Memory B cell (primary cell): Measurements from ENCODE around the gene SLC38A3.

Experiments used
- ATAC-seq: fragments of 150-1000 bp; cut with Tn5 transposase; 2 replicates; pipeline ENCODE4 v1.10.0; 2021; ENCODE audit warnings: low read depth, mild to moderate bottlenecking, moderate library complexity
- DNase-seq, 2 donors: peaks; one replicate each; pipeline ENCODE4 v3.0.0; 2022; ENCODE audit warnings: low spot score in 2 of 2
- H3K27ac Mint-ChIP-seq: one replicate; pipeline ENCODE4 v1.8.0; 2022; ENCODE audit warnings: mild to moderate bottlenecking, moderate library complexity, mixed read lengths
- H3K27me3 Mint-ChIP-seq: one replicate; pipeline ENCODE4 v1.8.0; 2022; ENCODE audit warnings: mixed read lengths
- H3K36me3 Mint-ChIP-seq: one replicate; pipeline ENCODE4 v1.8.0; 2022; ENCODE audit warnings: mild to moderate bottlenecking, mixed read lengths
- H3K4me1 Mint-ChIP-seq: one replicate; pipeline ENCODE4 v1.8.0; 2022; ENCODE audit warnings: mixed read lengths
- H3K4me3 Mint-ChIP-seq: one replicate; pipeline ENCODE4 v1.8.0; 2022; ENCODE audit warnings: mild to moderate bottlenecking, moderate library complexity, mixed read lengths
- H3K9me3 Mint-ChIP-seq: one replicate; pipeline ENCODE4 v1.8.0; 2022; ENCODE audit warnings: mixed read lengths

SLC38A3 gene

DNA sequence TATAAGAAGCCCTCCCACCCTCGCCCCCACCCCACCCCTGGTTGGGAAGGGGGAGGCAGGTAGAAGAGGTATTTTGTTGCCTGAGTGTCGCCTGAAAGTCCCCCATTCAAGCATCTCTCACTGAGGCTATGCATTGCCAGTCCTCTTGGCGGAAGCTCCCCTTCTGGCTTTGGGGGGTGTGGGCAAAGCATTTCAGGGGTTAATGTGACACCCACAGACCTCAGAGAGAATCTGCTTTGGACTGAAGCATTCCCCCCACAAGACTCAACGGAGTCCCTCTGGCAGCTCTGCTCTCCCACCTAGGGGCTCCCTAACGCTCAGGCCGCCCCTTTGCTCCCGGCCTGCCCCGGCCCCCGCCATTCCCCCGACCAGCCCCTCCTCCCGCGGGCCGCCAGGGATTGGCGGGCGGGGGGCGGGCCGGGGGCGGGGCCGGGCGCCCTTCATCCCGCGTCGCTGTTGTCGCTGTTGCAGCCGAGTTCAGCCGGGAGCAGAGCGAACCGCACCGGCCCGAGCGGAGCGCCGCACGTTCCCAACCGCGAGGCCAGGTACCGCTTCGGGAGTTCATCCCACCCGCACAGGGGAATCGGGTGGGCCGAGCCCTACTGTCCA lies at the start of gene SLC38A3:
Gene SLC38A3, plus strand, starts transcription at position 468 of the 609 bp plus-strand sequence. CDS start 8,929 bp downstream, outside the sequence.
- ATAC-seq (peak; percentile 7), DNase-seq (no peak)
- Mint-ChIP-seq H3K27me3 (peaks cover 40% of the 10 kb centered on the region), H3K27ac (no peak within 1 kb of the TSS), H3K4me3 (peak within 1 kb of the TSS; percentile 41), H3K36me3 (no peaks in the 10 kb centered on the region), H3K4me1 (no peaks in the 10 kb centered on the region), H3K9me3 (no peaks in the 10 kb centered on the region)

DNA sequence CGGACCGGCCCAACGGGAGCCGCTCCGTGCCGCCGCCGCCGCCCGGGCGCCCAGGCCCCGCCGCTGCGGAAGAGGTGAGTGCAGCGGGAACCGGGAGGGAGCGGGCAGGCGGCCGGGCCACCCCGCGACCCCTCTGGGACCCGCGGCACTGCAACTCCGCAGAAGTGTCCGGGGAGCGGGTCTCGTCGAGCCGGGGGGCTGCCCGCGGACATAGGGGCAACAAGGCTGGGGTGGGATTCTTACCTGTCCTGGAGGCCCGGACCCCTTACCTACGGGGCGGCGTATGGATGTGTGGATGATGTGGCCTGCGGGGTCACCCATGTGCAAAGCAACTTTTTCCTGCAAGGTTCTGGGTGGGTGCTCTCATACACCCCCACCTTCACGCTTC lies 49.6 kb upstream of the SLC38A3 start:
- Mint-ChIP-seq H3K9me3 (no peaks in the 10 kb centered on the region), H3K27me3 (peaks cover 24% of the 10 kb centered on the region), H3K4me3 (peak overlapping the region; percentile 76), H3K27ac (no peak overlapping the region), H3K4me1 (peaks cover 16% of the 10 kb centered on the region), H3K36me3 (no peaks in the 10 kb centered on the region)
- ATAC-seq, result no peak
- DNase-seq, result peak in 1 of 2 donors; percentile 32

DNA sequence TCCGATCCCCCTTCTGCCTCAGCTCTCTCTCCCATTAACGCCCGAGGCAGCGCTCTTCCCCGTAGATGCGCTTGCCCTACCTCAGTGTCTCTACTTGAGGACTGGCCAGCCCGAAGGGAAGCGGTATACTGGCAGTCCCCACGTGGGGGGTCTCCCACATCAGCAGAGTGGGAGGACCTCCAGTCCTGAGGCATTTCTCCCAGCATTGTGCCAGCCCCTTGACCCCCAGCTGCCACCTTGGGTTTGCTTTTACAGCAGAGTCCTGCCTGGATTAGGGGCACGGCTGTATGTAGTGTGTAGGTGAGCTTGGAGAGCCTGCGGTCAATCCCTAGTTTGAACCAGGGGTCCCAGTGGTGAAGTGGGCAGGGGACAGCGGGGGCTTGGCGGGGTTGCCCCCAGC lies 49.2 kb upstream of the SLC38A3 start:
- Mint-ChIP-seq H3K9me3 (no peaks in the 10 kb centered on the region), H3K27ac (no peak overlapping the region), H3K4me1 (peaks cover 16% of the 10 kb centered on the region), H3K4me3 (peak overlapping the region; percentile 76), H3K27me3 (peaks cover 22% of the 10 kb centered on the region), H3K36me3 (no peaks in the 10 kb centered on the region)
- ATAC-seq, result no peak
- no peak for DNase-seq

- Mint-ChIP-seq H3K4me1 (peaks cover 16% of the 10 kb centered on the region), H3K9me3 (no peaks in the 10 kb centered on the region), H3K27ac (no peak overlapping the region), H3K27me3 (peaks cover 22% of the 10 kb centered on the region), H3K4me3 (no peak overlapping the region), H3K36me3 (no peaks in the 10 kb centered on the region)
- ATAC-seq, result no peak
- DNase-seq, result no peak
Observed at GRCh38 chr3:50156549-50157493, 48.2 kb upstream of the SLC38A3 start.

DNA sequence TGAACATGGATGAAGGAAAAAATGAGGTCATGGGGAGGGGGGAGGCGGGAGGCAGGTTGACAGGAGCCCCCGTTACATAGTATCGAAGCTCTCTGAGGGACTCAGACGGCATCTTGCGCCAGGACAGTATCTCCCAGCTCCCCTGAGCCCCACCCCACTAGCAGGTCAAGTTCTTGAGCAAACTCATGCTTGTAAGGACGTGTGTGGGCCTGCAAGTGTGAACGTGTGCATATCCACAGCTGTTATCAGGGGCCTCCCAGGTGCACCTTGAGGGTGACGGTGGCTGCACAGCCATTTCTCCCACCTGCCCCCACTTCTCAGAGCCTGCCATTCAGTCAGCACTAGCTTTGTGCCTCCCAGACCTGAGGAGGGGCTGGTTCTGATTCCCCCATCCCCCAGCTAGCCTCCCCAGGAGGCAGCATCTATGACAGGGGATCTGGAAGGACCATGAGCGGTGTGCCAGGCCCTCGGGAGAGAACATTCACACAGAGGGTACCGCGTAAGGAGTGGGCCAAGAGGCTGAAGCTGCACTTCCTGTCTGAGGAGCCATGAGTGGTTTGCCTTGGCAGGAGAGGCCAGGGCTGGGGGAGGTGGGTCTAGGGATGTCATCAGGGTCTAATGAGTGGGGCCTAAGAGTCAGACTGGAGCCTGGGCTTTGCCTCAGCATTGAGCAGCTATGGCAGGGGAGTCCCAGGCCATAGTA lies 47.1 kb upstream of the SLC38A3 start:
- Mint-ChIP-seq H3K27me3 (peaks cover 24% of the 10 kb centered on the region), H3K27ac (no peak overlapping the region), H3K36me3 (no peaks in the 10 kb centered on the region), H3K9me3 (no peaks in the 10 kb centered on the region), H3K4me3 (no peak overlapping the region), H3K4me1 (peaks cover 16% of the 10 kb centered on the region)
- DNase-seq (no peak), ATAC-seq (no peak)

- Mint-ChIP-seq H3K4me3 (no peak overlapping the region), H3K4me1 (peaks cover 11% of the 10 kb centered on the region), H3K36me3 (no peaks in the 10 kb centered on the region), H3K27me3 (peaks cover 18% of the 10 kb centered on the region), H3K9me3 (no peaks in the 10 kb centered on the region), H3K27ac (no peak overlapping the region)
- no peak for ATAC-seq
- DNase-seq, result no peak
Observed at GRCh38 chr3:50158530-50159146, 46.4 kb upstream of the SLC38A3 start.

GRCh38 chr3:50160561-50160983 lies 44.5 kb upstream of the SLC38A3 start:
- Mint-ChIP-seq H3K9me3 (no peaks in the 10 kb centered on the region), H3K27ac (no peak overlapping the region), H3K36me3 (no peaks in the 10 kb centered on the region), H3K4me3 (no peak overlapping the region), H3K27me3 (peaks cover 15% of the 10 kb centered on the region), H3K4me1 (peaks cover 3% of the 10 kb centered on the region)
- ATAC-seq (no peak), DNase-seq (no peak)

DNA sequence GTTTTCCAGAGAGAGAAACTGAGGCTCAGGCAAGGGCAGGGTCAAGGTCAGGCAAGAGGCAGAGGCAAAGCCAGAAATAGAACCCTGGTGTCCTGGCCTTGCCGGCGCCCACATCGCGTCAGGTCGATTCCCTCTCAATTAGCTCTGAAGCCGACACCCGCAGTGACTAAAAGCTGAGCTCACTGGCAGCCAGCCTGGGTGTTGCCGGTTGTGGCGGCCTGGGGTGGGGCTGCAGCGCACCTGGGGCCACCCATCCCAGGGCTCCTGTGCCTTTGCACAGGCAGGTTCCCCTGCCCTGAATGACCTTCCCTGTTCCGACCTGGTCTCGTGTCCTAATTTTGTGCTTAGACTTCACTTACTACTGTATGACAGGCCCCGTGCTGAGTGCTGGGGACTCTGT lies 43.8 kb upstream of the SLC38A3 start:
- DNase-seq, result no peak
- no peaks in the 10 kb centered on the region for H3K4me1 Mint-ChIP-seq
- H3K4me3 Mint-ChIP-seq, result no peak overlapping the region
- peaks cover 11% of the 10 kb centered on the region for H3K27me3 Mint-ChIP-seq
- H3K9me3 Mint-ChIP-seq, result no peaks in the 10 kb centered on the region
- H3K36me3 Mint-ChIP-seq, result no peaks in the 10 kb centered on the region
- no peak overlapping the region for H3K27ac Mint-ChIP-seq
- ATAC-seq, result no peak

GRCh38 chr3:50162034-50162883 lies 42.8 kb upstream of the SLC38A3 start:
- no peak for ATAC-seq
- no peaks in the 10 kb centered on the region for H3K36me3 Mint-ChIP-seq
- no peaks in the 10 kb centered on the region for H3K4me1 Mint-ChIP-seq
- H3K4me3 Mint-ChIP-seq, result no peak overlapping the region
- H3K27ac Mint-ChIP-seq, result no peak overlapping the region
- H3K9me3 Mint-ChIP-seq, result no peaks in the 10 kb centered on the region
- DNase-seq, result no peak
- peaks cover 11% of the 10 kb centered on the region for H3K27me3 Mint-ChIP-seq

DNA sequence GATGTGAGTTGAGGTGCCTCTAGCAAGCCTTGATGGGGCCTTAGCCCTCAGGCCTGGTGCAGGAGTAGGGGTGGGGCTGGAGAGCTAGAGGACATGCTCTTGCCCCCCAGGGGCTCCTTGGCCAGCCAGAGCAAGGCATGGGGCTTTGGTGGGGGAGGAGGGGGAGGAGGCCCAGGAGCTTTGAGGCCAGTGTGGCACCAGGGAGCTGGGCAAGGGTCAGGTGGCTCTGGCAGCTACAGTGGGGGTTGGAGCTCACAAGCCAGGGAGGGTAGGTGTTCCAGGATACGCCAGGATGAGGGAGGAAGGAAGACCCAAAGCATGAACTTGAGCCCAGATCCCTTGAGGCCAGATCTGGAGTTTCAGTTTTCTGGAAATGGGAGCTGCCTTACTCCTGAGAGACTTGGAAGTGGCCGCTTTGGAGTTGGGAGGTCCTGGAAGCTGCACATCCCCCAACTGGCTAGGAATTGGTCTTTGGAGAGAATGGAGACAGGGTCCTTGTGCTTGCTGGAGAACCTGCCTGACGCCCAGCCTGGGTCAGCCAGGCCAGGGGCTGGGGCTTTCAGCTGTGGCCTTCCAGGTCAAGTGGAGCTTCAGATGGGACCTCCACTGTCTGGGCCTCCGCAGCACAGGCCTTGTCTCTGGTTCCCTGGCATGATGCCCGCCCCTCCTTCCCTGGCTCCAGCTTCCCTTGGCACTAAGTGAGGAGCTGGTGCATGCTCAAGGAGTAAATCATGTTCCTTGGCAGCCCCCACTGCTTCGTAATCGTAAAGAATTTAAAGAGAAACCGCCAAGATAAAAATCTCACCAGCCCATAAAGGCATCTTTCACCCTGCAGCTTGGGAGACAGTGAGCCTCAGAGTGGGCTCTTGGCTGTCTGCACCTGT lies 41.3 kb upstream of the SLC38A3 start:
- Mint-ChIP-seq H3K4me3 (no peak overlapping the region), H3K4me1 (no peaks in the 10 kb centered on the region), H3K36me3 (no peaks in the 10 kb centered on the region), H3K27ac (no peak overlapping the region), H3K27me3 (peaks cover 9% of the 10 kb centered on the region), H3K9me3 (no peaks in the 10 kb centered on the region)
- no peak for ATAC-seq
- no peak for DNase-seq

GRCh38 chr3:50164481-50164880 lies 40.6 kb upstream of the SLC38A3 start:
- Mint-ChIP-seq H3K27me3 (peaks cover 7% of the 10 kb centered on the region), H3K9me3 (no peaks in the 10 kb centered on the region), H3K4me1 (no peaks in the 10 kb centered on the region), H3K36me3 (no peaks in the 10 kb centered on the region), H3K4me3 (no peak overlapping the region), H3K27ac (no peak overlapping the region)
- ATAC-seq (no peak), DNase-seq (no peak)

- Mint-ChIP-seq H3K4me1 (no peaks in the 10 kb centered on the region), H3K36me3 (no peaks in the 10 kb centered on the region), H3K4me3 (no peak overlapping the region), H3K9me3 (no peaks in the 10 kb centered on the region), H3K27ac (no peak overlapping the region), H3K27me3 (peaks cover 7% of the 10 kb centered on the region)
- ATAC-seq (no peak), DNase-seq (no peak)
Observed at GRCh38 chr3:50164984-50165909, 39.8 kb upstream of the SLC38A3 start.
